GM21786 (cell line): ENCODE measurements around the gene AGAP6.
"Not testable (repeated sequence)": the region's sequence is repeated elsewhere in the genome, so short reads cannot be mapped to it uniquely, and the experiment has no call there.

ENCODE experiments used
- ATAC-seq: cut with Tn5 transposase; IDR thresholded peaks from one replicate; pipeline ENCODE4 v1.9.1; 2021; ENCODE audit not compliant: unreplicated experiment

AGAP6 gene

DNA sequence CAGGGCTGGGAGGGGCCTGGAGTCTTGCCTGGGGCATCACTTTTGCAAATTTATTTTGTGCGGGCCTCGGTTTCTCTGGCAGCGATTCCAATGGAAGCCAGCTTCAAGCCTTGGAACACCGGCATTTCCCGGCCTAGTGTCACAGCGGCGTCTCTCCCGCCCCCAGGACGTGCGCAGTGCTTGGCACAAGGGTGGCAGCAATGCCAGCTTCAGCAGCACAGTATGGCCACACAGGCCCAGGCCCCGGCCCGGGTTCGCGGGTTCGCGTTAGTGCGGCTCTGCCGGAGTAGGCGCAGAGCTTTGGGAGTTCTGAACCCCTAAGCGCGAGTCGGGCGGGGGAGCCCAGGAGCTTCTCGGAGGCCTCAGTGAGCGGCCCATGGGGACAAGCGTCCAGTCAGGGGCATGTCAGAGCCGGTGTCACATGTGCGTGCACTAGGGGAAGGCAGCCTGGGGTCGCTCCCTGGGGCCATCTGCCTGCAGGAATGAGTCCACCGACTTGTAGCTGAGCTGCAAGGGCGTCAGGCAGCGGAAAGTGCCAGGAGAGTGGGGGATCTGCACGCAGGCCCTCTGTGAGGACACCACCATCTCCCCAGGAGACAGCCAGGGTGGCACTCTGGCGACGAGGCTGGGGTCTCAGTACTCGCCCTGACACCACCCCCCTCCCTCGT lies 36.6 kb downstream of the AGAP6 start:
- not testable (repeated sequence) for ATAC-seq

DNA sequence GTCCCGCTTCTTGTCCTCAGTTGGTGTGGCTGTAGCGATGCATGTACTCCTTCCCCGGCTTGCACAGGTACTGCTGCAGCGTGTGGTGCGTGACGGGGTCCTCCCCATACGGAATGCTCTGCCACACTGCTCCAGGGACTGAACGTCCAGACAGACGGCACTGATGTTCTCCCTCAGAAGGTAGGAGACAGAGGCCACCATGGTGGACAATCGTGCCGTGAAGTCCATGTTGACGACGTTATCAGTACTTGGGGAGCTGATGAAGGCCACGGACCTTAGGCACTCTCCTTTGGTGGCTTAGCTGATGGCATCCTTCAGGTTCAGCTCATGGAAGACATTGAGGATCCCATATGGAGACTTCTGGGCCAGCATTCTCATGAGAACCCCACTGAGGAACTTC lies 37.4 kb downstream of the AGAP6 start:
- ATAC-seq, result no peak

DNA sequence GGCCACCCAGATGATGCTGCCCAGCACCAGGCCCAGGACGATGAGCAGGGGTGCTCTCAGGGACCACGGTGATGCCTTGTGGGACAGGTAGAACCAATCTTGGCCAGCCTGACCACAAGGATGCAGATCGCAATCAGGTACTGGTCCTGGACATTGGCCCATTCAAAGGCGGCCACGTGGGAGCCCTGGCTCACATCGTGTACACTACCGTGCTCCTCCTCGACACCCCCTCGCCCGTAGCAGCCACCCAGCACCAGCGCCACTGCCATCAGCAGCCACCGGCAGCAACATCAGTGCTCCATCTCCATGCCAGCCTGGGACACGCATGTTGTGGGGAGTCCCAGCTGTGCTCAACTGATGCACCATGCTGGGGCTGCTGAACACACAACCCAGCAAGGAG lies 39.0 kb downstream of the AGAP6 start:
- ATAC-seq, result no peak

DNA sequence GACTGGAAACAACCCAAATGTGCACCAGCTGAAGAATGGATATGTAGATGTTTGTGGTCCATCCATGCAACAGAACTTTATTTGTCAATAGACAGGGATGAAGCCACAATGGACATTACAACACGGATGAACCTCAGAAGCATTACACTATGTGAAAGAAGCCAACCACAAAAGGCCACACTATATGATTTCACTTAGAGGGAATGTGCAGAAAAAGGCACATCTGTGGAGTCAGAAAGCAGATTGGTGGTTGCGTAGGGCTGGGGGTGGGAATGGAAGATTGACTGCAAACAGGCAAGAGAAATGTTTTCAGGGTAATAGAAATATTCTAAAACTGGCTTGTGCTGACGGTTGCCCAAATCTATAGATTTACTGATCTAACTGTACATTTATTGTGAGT lies 45.3 kb downstream of the AGAP6 start:
- ATAC-seq, result no peak

DNA sequence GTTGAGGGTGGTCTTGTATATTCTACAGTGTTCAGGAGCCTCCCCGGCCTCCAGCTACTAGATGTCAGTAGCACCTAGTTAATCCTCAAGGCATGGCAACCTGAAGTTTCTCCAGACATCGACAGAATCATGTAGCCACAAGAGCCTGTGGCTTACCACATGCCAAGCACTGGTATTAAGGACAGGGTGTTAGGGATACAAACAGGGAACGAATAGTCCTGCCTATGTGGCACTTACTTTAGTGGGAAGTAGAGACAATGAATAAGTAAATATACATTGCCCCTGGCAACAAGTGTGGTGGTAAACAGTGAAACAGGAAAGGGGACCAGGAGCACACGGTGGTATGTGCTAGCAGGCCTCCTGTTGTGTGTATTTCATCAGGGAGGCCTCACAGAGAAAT lies 47.1 kb downstream of the AGAP6 start:
- ATAC-seq, result not testable (repeated sequence)

DNA sequence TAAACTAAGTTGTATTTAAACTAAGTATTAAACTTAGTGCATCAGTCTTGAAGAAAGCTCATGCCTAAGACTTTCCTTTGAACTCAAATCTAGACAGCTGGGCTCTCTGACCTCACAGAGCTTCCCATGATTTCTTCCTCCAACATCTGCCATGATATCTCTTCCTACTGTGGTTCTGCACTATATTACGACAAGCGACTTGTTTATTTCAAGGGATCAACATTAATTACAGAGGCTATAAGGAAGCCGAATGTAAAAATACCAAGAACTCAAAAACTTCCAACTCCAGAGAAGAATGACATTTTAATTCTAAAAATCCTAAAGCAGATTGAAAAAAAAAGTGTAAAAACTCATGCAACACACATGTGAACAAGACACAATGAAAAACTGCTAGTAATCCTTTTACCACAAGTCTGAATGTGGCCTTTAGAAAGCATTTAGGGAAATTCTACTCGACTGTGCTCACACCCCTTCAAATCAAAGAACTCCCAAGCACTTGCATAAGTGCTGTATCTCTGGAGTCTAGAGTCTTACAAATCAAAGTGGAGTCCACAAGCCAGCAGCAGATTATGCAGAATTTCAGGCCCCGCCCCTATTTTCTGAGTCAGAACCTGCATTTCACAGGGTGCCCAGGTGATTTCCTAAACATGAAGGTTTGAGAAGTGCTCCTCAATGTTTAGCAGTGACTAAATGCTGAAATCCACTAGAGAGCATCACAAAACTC lies 56.9 kb downstream of the AGAP6 start:
- no peak for ATAC-seq

DNA sequence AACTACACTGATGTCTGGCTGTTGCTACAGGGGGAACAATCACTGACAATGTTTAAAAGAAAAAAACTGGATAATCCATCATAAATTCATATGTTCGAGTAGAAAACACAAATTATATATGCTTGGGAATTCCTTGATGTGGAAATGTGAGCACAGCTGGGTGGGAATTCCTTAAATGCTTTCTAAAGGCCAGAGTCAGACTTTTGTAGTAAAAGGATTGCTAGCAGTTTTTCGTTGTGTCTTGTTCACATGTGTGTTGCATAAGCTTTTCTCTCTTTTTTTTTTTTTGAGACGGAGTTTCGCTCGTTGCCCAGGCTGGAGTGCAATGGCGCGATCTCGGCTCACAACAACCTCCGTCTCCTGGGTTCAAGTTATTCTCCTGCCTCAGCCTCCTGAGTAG lies 58.3 kb downstream of the AGAP6 start:
- not testable (repeated sequence) for ATAC-seq

DNA sequence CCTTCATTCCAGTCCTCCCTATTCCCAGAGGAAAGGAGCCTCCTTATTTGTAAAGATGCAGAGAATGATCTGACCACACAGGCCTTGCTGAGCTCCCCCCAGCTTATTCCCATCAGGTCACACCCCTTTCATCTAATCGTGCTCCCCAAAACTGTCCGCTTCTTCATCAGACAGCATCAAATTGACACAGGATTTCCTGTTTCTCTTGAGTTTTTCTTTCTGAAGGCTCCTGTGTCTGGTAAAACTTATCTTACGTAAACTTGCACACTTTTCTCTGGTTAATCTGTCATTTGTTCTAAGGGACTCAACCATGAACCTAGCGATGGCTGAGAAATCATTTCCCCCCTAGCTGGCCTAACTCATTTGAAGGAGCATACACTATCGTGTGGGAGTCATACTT lies 59.4 kb downstream of the AGAP6 start:
- not testable (repeated sequence) for ATAC-seq

DNA sequence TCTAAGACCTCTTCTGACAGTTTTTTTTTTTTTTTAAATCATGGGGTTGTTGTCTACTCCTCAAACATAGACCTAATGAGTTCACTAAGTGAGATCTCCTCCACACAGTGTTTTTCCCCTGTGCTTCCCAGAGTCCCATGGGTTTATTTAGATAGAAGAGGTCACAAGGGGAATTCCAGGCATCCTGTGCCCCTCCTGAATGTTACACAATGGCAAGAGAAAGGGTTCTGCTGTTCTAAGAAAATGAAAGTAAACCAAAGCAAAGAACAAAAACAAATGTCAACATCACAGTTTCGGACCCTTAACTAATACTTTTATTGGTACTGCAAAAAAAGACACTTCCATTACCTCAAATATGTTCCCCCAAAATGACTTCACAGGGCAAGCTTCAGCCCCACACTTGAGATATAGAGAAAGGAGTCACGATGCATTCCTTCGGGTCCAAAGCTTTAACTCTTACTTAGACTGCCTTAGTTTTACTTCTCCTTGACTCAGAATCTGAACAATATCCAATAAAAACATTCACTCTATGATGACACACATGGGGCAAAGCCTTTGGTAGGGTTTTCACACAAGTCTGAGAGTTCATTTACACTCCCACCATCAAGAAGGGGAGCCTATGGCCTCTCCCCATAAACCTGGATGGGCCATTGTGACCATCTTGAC lies 63.9 kb downstream of the AGAP6 start:
- not testable (repeated sequence) for ATAC-seq

DNA sequence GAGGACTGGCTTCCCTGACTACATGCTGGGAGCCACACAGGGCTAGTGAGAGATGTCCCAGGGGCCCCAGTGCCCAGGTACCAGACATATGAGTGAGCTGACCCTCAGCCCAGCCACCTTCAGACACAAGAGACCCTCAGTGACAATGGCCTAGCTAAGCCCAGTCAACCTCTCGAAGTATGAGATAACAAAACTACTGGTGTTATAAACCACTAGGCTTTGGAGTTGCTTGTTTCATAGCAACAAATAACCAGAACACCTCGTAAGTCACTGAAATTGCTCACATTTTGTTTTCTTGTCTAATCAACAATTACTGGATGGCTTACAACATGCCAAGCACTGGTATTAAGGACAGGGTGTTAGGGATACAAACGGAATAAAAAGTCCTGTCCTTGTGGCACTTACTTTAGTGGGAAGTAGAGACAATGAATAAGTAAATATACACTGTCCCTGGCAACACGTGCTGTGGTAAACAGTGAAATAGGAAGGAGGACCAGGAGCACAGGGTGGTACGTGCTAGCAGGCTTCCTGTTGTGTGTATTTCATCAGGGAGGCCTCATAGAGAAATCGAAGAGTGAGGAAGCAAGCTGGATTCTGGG lies 64.7 kb downstream of the AGAP6 start:
- ATAC-seq, result not testable (repeated sequence)

DNA sequence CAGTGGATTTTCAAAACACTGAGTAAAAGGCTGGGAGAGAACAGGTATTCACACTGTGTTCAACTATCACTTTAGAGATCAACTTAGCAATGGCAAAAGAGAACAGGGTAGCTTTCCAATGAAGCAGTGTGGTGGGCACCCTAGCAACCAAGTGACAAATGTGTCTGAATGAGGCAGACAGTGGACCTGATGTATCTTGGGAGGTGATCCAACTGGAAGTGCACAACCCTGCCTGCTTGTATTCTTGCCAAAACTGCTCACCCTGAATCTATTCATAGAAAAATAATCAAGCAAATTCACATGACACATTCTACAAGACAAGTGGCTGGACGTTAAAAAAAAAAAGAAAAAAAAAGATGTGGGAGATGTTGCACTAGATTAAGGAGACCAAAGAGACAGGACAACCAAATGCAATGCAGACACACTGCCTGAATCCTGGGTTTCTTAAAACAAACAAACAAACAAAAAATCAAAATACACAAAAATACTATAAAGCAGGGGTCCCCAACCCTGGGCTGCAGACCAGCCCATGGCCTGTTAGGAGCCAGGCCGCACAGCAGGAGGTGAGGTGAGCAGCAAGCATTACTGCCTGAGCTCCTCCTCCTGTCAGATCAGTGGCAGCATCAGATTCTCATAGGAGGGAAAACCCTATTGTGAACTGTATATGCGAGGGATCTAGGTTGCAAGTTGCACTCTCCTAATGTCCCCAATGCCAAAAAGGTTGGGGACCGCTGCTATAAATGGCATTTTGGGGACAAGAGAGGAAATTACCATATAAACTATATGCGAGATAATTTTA lies 67.5 kb downstream of the AGAP6 start:
- not testable (repeated sequence) for ATAC-seq

DNA sequence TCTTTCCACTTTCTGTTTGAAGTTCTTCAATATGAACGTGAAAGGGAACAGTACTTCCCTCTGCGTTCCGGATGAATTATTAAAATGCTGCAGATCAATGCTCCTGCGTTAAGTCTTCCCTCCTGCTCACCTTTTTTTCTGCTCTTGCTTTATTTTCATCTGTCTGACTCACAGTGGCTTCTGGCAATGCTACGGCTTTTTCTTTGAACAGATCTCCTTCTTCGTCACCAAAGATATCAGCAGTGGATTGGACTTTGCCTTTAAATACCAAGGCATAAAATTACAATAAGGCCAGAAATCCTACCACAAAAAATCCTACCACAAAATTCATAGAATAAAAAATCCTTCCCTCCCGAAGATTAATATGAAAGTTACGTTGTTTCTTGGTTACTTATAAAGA lies 68.4 kb downstream of the AGAP6 start:
- ATAC-seq, result not testable (repeated sequence)

DNA sequence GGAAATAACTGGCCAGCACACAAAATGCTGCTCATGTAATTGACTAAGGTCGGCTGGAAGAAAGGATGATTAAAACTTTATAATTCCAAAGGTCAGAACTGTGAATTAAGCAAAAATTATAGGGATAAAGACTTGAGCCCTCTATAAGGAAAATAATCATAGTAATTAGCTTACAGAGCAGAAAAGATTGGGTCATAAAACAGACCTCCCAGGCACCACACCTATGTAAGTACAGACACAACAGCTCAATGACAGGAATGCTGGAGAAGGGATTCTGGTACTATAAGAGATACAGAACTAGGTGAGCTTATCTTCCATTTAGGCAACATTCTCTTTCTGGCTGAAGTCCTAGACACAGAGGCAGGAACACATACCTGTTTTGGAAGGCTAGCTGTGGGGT lies 70.5 kb downstream of the AGAP6 start:
- not testable (repeated sequence) for ATAC-seq

DNA sequence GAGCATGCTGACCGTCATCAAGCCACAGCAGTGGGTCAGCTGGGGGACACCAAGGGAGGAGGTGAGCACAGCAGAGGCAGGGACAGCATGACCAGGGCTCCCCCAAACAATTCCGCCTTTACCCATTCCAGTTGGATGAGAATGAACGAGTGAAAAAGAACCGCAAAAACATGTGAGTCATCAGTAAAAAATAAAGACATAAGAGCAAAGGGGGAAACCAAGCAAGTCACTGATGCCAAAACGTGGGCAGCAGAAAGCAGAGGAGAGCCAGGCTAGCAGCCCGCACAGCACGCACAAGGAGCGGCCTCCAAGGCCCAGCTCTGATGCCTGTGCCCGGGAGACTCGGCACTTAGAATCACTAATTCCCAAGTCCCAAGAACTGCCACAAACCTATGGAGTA lies 71.7 kb downstream of the AGAP6 start:
- ATAC-seq, result not testable (repeated sequence)
